ENCODE results near the gene RDX.
"Not testable (repeated sequence)": the region's sequence is repeated elsewhere in the genome, so short reads cannot be mapped to it uniquely, and the experiment has no call there.

The RDX gene

GRCh38 chr11:110303414-110303826, 7.0 kb upstream of the RDX start:
- no peak for DNase-seq

- no peak for DNase-seq
Observed at GRCh38 chr11:110301577-110301976, 5.2 kb upstream of the RDX start.

- no peak for DNase-seq
Observed at GRCh38 chr11:110301032-110301431, 4.6 kb upstream of the RDX start.

- no peak for DNase-seq
Observed at GRCh38 chr11:110299006-110299785, 2.8 kb upstream of the RDX start.

GRCh38 chr11:110298301-110298765, 1.9 kb upstream of the RDX start:
- DNase-seq: no peak

GRCh38 chr11:110297726-110298300, 1.4 kb upstream of the RDX start:
- no peak for DNase-seq

- DNase-seq: no peak
Observed at GRCh38 chr11:110297076-110297725, 787 bp upstream of the RDX start.

GRCh38 chr11:110295531-110296225, 736 bp downstream of the RDX start:
- DNase-seq: peak; percentile 61

GRCh38 chr11:110295086-110295485, 1.3 kb downstream of the RDX start:
- no peak for DNase-seq

- DNase-seq: no peak
Observed at GRCh38 chr11:110294509-110294908, 1.9 kb downstream of the RDX start.

- no peak for DNase-seq
Observed at GRCh38 chr11:110293389-110293788, 3.0 kb downstream of the RDX start.

- not testable (repeated sequence) for DNase-seq
Observed at GRCh38 chr11:110292146-110292545, 4.3 kb downstream of the RDX start.

- no peak for DNase-seq
Observed at GRCh38 chr11:110290591-110291334, 5.7 kb downstream of the RDX start.

GRCh38 chr11:110289472-110289871, 6.9 kb downstream of the RDX start:
- no peak for DNase-seq

- no peak for DNase-seq
Observed at GRCh38 chr11:110287537-110287936, 8.9 kb downstream of the RDX start.

- no peak for DNase-seq
Observed at GRCh38 chr11:110286298-110287040, 9.9 kb downstream of the RDX start.

- no peak for DNase-seq
Observed at GRCh38 chr11:110283862-110284261, 12.6 kb downstream of the RDX start.

- DNase-seq: not testable (repeated sequence)
Observed at GRCh38 chr11:110280595-110280994, 15.8 kb downstream of the RDX start.

- no peak for DNase-seq
Observed at GRCh38 chr11:110279881-110280280, 16.5 kb downstream of the RDX start.

GRCh38 chr11:110272919-110273318, 23.5 kb downstream of the RDX start:
- DNase-seq: no peak

GRCh38 chr11:110269996-110270395, 26.4 kb downstream of the RDX start:
- DNase-seq: no peak

GRCh38 chr11:110268441-110268840, 28.0 kb downstream of the RDX start:
- no peak for DNase-seq
